CD14-positive monocyte (primary cell): ENCODE measurements around the gene CST11. TPM values are rescaled to one million over a fixed set of nuclear protein-coding genes. Genes with fewer than 3 reads are reported as not detected.

ENCODE experiments used
- DNase-seq, 3 donors: peaks; one replicate each; pipeline ENCODE4 v3.0.0-alpha.2; 2011 to 2022
- H2AFZ ChIP-seq: 2 replicates; pipeline ENCODE4 v1.6.0; 2012; ENCODE audit warnings: mild to moderate bottlenecking, low read depth, low read length, inconsistent platforms; ENCODE audit not compliant: insufficient read depth, poor library complexity, severe bottlenecking
- H3K27ac ChIP-seq, 2 donors: 1 replicate in 1 of 2; 2 replicates in 1 of 2; pipeline ENCODE4 v1.5.1; 2012 to 2013; ENCODE audit warnings: low read length in 2 of 2, control low read depth in 1 of 2, inconsistent platforms in 1 of 2, low read depth in 1 of 2, mild to moderate bottlenecking in 1 of 2
- H3K27me3 ChIP-seq, 2 donors: one replicate each; pipeline versions ENCODE4 v1.6.0 to v1.6.1; 2011 to 2013; ENCODE audit warnings: low read length in 2 of 2; ENCODE audit not compliant: control insufficient read depth in 2 of 2, insufficient read depth in 2 of 2
- H3K36me3 ChIP-seq, 2 donors: replicated peaks in 1 of 2; 1 replicate in 1 of 2; 2 replicates in 1 of 2; pipeline versions ENCODE4 v1.5.1 to v1.6.1; 2012 to 2013; ENCODE audit warnings: low read length in 2 of 2, control low read depth in 1 of 2, inconsistent platforms in 1 of 2, mild to moderate bottlenecking in 1 of 2; ENCODE audit not compliant: insufficient read depth in 2 of 2, control insufficient read depth in 1 of 2
- H3K4me1 ChIP-seq, 2 donors: 1 replicate in 1 of 2; 2 replicates in 1 of 2; pipeline versions ENCODE4 v1.5.1 to v1.6.1; 2012 to 2013; ENCODE audit warnings: low read length in 2 of 2, control low read depth in 1 of 2, inconsistent platforms in 1 of 2, mild to moderate bottlenecking in 1 of 2, moderate library complexity in 1 of 2; ENCODE audit not compliant: insufficient read depth in 2 of 2, control insufficient read depth in 1 of 2
- H3K4me2 ChIP-seq: replicated peaks from 2 replicates; pipeline ENCODE3; 2012; ENCODE audit warnings: low read length, moderate library complexity, mild to moderate bottlenecking; ENCODE audit not compliant: poor library complexity, severe bottlenecking; ENCODE audit errors: extremely low read depth
- H3K4me3 ChIP-seq, 3 experiments: fragments of 200-600 bp in 1 of 3; sonication (generic) in 1 of 3; replicated peaks in 1 of 3; 1 replicate in 2 of 3; 2 replicates in 1 of 3; pipeline ENCODE4 v1.5.1; 2011 to 2013; ENCODE audit warnings: low read length in 3 of 3, mild to moderate bottlenecking in 3 of 3, control low read depth in 2 of 3, low read depth in 2 of 3, inconsistent platforms in 1 of 3, moderate library complexity in 1 of 3
- H3K79me2 ChIP-seq: 2 replicates; pipeline ENCODE4 v1.6.0; 2012; ENCODE audit warnings: mild to moderate bottlenecking, control low read depth, inconsistent platforms, low read length, moderate library complexity; ENCODE audit not compliant: insufficient read depth
- H3K9ac ChIP-seq: 2 replicates; pipeline ENCODE4 v1.6.0; 2017; ENCODE audit warnings: low read length, mild to moderate bottlenecking; ENCODE audit not compliant: insufficient read depth, poor library complexity, severe bottlenecking
- H3K9me3 ChIP-seq, 2 donors: replicated peaks in 1 of 2; 1 replicate in 1 of 2; 2 replicates in 1 of 2; pipeline versions ENCODE4 v1.5.1 to v1.6.1; 2012 to 2013; ENCODE audit warnings: low read length in 2 of 2, control low read depth in 1 of 2; ENCODE audit not compliant: control insufficient read depth in 1 of 2, insufficient read depth in 1 of 2
- H4K20me1 ChIP-seq: 2 replicates; pipeline ENCODE4 v1.6.0; 2012; ENCODE audit warnings: mild to moderate bottlenecking, low read length, control low read depth, moderate library complexity; ENCODE audit not compliant: insufficient read depth
- H3K27ac Mint-ChIP-seq, 7 donors: one replicate each; pipeline ENCODE4 v1.8.0; 2020; ENCODE audit warnings: mild to moderate bottlenecking in 7 of 7, mixed read lengths in 7 of 7, moderate library complexity in 6 of 7, inconsistent platforms in 2 of 7
- H3K27me3 Mint-ChIP-seq, 3 donors: one replicate each; pipeline ENCODE4 v1.8.0; 2021 to 2022; ENCODE audit warnings: low read depth in 3 of 3, mild to moderate bottlenecking in 3 of 3, mixed read lengths in 3 of 3, moderate library complexity in 3 of 3, inconsistent platforms in 1 of 3
- H3K36me3 Mint-ChIP-seq, 2 donors: one replicate each; pipeline ENCODE4 v1.8.0; 2020; ENCODE audit warnings: mixed read lengths in 2 of 2, inconsistent platforms in 1 of 2, mild to moderate bottlenecking in 1 of 2
- H3K4me1 Mint-ChIP-seq: one replicate; pipeline ENCODE4 v1.8.0; 2020; ENCODE audit warnings: mild to moderate bottlenecking, mixed read lengths
- H3K4me3 Mint-ChIP-seq, 2 donors: one replicate each; pipeline ENCODE4 v1.8.0; 2020; ENCODE audit warnings: mild to moderate bottlenecking in 2 of 2, mixed read lengths in 2 of 2, moderate library complexity in 1 of 2
- H3K9me3 Mint-ChIP-seq, 7 donors: one replicate each; pipeline ENCODE4 v1.8.0; 2020 to 2022; ENCODE audit warnings: mixed read lengths in 7 of 7, mild to moderate bottlenecking in 6 of 7, moderate library complexity in 6 of 7, inconsistent platforms in 2 of 7
- CTCF ChIP-seq: fragments of 200-600 bp; IDR thresholded peaks from one replicate; pipeline ENCODE4 v1.8.0; 2022; ENCODE audit warnings: antibody characterized with exemption, mild to moderate bottlenecking
- WGBS: methylation state at CpG from one replicate; pipeline ENCODE4 v1.1.5; 2013; ENCODE audit warnings: missing lambda C conversion rate; ENCODE audit not compliant: insufficient coverage; 5-methylcytosine and 5-hydroxymethylcytosine counted together
- intact Hi-C, 2 donors: fragments of 100-400 bp; cut with micrococcal nuclease; formaldehyde crosslinking; loops; one replicate each; pipeline versions ENCODE4 v1.15.0 to v1.15.1; 2023
- polyA plus RNA-seq, 3 donors: library from polyadenylated mRNA; depleted of rRNA in 1 of 3; unstranded in 2 of 3; stranded (reverse) in 1 of 3; fragments of 300-500 nt in 2 of 3; fragments of >200 nt in 1 of 3; fragmentation: Illumina TruSeq in 2 of 3; gene quantifications; 1 replicate in 2 of 3; 2 replicates in 1 of 3; pipeline ENCODE4 v1.2.3, GENCODE V29; 2012 to 2021

The CST11 gene
- polyA plus RNA-seq, 3 donors, result not detected

GRCh38 chr20:23497536-23497935, 44.9 kb upstream of the CST11 start:
- Mint-ChIP-seq H3K4me3 (no peak overlapping the region), H3K36me3 (no peaks in the 10 kb centered on the region), H3K27me3 (peaks cover 0 to 5% (median 3%) of the 10 kb centered on the region in 3 donors), H3K4me1 (no peaks in the 10 kb centered on the region), H3K9me3 (peaks cover 0 to 8% (median 7%) of the 10 kb centered on the region in 7 donors), H3K27ac (no peak overlapping the region)
- no peak for TF ChIP-seq CTCF
- intact Hi-C loops, result no loop called here
- WGBS, result no CpG with 5 or more reads among the region's 1 CpG
- Histone ChIP-seq H3K27ac (no peak overlapping the region), H3K4me2 (no peak overlapping the region), H3K79me2 (no peaks in the 10 kb centered on the region), H4K20me1 (no peaks in the 10 kb centered on the region), H3K36me3 (no peaks in the 10 kb centered on the region), H3K4me3 (no peak overlapping the region), H3K9ac (no peak overlapping the region), H3K27me3 (no peaks in the 10 kb centered on the region), H3K9me3 (peaks cover 8 to 9% of the 10 kb centered on the region in 2 donors), H3K4me1 (no peaks in the 10 kb centered on the region), H2AFZ (no peak overlapping the region)
- DNase-seq, result no peak

GRCh38 chr20:23493172-23493772, 40.6 kb upstream of the CST11 start:
- no peaks in the 10 kb centered on the region for H3K27me3 ChIP-seq
- no peaks in the 10 kb centered on the region for H3K4me1 Mint-ChIP-seq
- H3K36me3 Mint-ChIP-seq, result no peaks in the 10 kb centered on the region
- no peak overlapping the region for H3K27ac Mint-ChIP-seq
- no peaks in the 10 kb centered on the region for H3K36me3 ChIP-seq
- H4K20me1 ChIP-seq, result no peaks in the 10 kb centered on the region
- no peak overlapping the region for H3K9ac ChIP-seq
- H3K9me3 Mint-ChIP-seq, result peaks cover 0 to 8% (median 7%) of the 10 kb centered on the region in 7 donors
- H3K9me3 ChIP-seq, result peaks cover 8 to 9% of the 10 kb centered on the region in 2 donors
- H3K27me3 Mint-ChIP-seq, result peaks cover 2 to 7% (median 2%) of the 10 kb centered on the region in 3 donors
- H3K4me1 ChIP-seq, result no peaks in the 10 kb centered on the region
- 90% methylated on average over 3 of the region's 3 CpGs for WGBS
- H3K4me2 ChIP-seq, result no peak overlapping the region
- intact Hi-C loops, result no loop called here
- no peak overlapping the region for H3K4me3 ChIP-seq
- no peak for DNase-seq
- H2AFZ ChIP-seq, result no peak overlapping the region
- no peak for TF ChIP-seq CTCF
- no peaks in the 10 kb centered on the region for H3K79me2 ChIP-seq
- H3K4me3 Mint-ChIP-seq, result no peak overlapping the region
- no peak overlapping the region for H3K27ac ChIP-seq
